DOHH2 (cell line): Measurements from ENCODE around the gene SEC16A.

Source experiments
- EZH2phosphoT487 ChIP-seq: fragments of 200-600 bp; sonication (generic); IDR thresholded peaks from 2 replicates; pipeline ENCODE4 v1.6.1; 2017; ENCODE audit warnings: borderline replicate concordance, mild to moderate bottlenecking, antibody characterized with exemption, low read length, moderate library complexity, mixed read lengths
- TF ChIP-seq, protein P1 (sequence below): fragments of 200-600 bp; sonication (generic); IDR thresholded peaks from one replicate; pipeline ENCODE4 v1.5.1; 2014; ENCODE audit warnings: antibody characterized with exemption, mild to moderate bottlenecking, low read depth, low read length; ENCODE audit not compliant: poor library complexity, severe bottlenecking

DNA sequence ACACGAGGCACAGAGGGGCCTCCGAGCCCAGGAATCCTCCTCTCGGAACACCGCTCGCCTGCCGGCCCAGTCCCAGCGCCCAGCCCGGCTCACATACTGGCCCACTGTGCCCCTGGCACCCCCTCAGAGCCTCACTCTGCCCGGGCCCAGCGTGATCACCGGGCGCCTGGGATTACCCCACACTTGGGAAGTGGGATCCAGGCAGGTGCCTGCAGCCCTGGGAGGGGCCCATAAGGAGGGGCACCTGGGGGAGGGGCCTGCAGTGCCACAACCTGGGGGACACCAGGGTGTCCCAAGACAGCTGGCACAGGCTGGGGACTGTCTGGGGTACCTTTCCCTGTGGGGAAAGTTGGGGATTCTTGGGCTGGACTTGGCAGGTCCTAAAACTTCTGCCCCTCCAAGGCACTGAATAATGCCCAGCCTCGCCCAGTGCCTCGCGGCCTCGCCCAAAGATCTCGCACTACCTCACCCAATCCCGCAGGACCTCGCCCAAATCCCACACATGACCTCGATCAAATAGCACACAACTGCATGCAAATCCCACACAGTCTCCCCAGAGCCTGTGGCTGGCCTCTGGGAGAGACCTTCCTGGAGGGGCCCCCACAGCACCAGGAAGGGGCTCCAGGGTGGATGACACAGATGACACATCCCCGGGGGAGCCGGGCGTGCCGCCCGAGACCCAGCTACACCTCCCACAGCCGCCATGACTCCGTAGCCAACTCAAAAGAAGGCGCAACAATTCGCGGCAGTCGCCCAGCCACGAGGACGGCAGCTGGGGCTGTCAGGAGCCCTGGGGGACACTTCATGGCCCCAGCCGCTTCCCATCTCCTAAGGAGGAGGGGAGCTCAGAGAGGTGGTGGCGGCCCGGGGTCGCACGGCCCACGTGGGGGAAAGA lies 49.3 kb upstream of the SEC16A start:
- TF ChIP-seq, protein P1, sequence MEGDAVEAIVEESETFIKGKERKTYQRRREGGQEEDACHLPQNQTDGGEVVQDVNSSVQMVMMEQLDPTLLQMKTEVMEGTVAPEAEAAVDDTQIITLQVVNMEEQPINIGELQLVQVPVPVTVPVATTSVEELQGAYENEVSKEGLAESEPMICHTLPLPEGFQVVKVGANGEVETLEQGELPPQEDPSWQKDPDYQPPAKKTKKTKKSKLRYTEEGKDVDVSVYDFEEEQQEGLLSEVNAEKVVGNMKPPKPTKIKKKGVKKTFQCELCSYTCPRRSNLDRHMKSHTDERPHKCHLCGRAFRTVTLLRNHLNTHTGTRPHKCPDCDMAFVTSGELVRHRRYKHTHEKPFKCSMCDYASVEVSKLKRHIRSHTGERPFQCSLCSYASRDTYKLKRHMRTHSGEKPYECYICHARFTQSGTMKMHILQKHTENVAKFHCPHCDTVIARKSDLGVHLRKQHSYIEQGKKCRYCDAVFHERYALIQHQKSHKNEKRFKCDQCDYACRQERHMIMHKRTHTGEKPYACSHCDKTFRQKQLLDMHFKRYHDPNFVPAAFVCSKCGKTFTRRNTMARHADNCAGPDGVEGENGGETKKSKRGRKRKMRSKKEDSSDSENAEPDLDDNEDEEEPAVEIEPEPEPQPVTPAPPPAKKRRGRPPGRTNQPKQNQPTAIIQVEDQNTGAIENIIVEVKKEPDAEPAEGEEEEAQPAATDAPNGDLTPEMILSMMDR = no peak
- no peak for TF ChIP-seq EZH2phosphoT487
